IPS DF 6.9 (cell line): ENCODE data around the gene TUBA3C.

Experiments
- DNase-seq: peaks from one replicate; pipeline ENCODE4 v3.0.0-alpha.2; 2013; ENCODE audit warnings: low read depth, low spot score
- H3K27ac ChIP-seq: one replicate; pipeline ENCODE4 v1.5.1; 2013; ENCODE audit warnings: low read length, control low read depth
- H3K27me3 ChIP-seq: 2 replicates; pipeline ENCODE4 v1.6.1; 2013; ENCODE audit warnings: mild to moderate bottlenecking, low read length; ENCODE audit not compliant: control insufficient read depth, insufficient read depth
- H3K36me3 ChIP-seq: 2 replicates; pipeline ENCODE4 v1.6.1; 2013; ENCODE audit warnings: low read length; ENCODE audit not compliant: control insufficient read depth, insufficient read depth
- H3K4me1 ChIP-seq: 2 replicates; pipeline ENCODE4 v1.6.1; 2013; ENCODE audit warnings: low read length; ENCODE audit not compliant: control insufficient read depth, insufficient read depth
- H3K4me3 ChIP-seq: 2 replicates; pipeline ENCODE4 v1.5.1; 2013; ENCODE audit warnings: mild to moderate bottlenecking, low read length
- H3K9me3 ChIP-seq: 2 replicates; pipeline ENCODE4 v1.6.1; 2013; ENCODE audit warnings: low read length, inconsistent platforms; ENCODE audit not compliant: control insufficient read depth, insufficient read depth
- WGBS: extraction: QIAGEN DNeasy Blood & Tissue Kit; methylation state at CpG from one replicate; pipeline ENCODE4 v1.1.7; 2013; ENCODE audit warnings: mixed read lengths, missing lambda C conversion rate; ENCODE audit not compliant: insufficient read length, insufficient coverage; 5-methylcytosine and 5-hydroxymethylcytosine counted together

TUBA3C gene

DNA sequence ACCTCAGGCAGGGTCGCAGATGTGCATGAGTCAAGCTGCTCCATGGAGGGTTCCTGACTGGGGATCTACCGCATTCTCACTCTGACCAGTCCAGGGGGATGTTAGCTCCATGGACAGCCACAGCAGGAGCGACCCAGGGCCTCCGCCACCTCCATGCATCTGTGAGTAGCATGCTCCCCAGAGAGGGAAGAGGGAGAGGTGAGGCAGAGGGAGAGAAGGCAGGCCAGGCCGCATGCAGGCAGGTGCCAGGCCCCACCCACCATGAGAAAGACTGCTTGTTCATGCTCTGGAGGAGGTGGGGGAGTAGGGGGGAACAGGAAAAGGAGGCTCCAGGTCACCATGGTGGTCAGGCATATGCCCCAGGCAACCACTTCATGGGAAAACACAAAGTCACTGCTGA lies 20.3 kb downstream of the TUBA3C start:
- Histone ChIP-seq H3K36me3 (no peaks in the 10 kb centered on the region; the same call in 1 of the 2 replicates), H3K27ac (no peak overlapping the region), H3K27me3 (no peaks in the 10 kb centered on the region), H3K9me3 (peaks cover 32% of the 10 kb centered on the region), H3K4me1 (no peaks in the 10 kb centered on the region), H3K4me3 (no peak overlapping the region)
- WGBS = no CpG with 5 or more reads among the region's 5 CpGs
- no peak for DNase-seq

DNA sequence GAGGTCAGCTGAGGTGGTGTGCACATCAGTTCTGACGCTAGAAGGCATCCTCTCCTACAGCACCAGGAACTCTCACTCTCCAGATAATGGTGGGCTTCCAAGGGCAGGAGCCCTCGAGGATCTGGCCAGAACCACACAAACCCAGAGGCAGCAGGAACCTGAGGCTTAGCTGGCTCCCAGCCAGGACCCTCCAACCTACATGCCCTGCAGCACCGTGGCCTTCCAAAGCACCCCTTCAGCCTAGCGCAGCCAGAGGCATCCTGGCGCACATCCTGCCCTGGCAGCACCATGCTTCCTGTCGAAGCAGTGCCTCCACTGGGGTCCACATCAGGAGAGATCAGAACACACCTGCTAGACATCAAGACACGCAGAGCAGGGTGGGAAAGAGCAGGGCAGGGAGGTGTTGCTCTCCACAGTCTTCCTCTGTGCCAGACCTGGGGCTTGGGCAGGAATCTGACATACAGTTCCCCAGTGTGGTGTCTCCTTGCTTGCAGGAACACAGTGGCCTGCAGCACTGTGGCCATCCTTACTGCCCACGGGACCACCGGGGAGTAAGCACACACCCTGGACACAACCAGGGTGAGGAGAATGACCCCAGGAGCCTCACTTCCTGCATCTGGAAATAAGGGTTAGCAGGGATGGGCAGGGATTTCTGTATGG lies 21.7 kb downstream of the TUBA3C start:
- peaks cover 35% of the 10 kb centered on the region for H3K9me3 ChIP-seq
- H3K27ac ChIP-seq = no peak overlapping the region
- H3K27me3 ChIP-seq = no peaks in the 10 kb centered on the region
- no peak overlapping the region for H3K4me3 ChIP-seq
- no peaks in the 10 kb centered on the region for H3K4me1 ChIP-seq
- no CpG with 5 or more reads among the region's 9 CpGs for WGBS
- DNase-seq = no peak
- H3K36me3 ChIP-seq = no peaks in the 10 kb centered on the region; the same call in 1 of the 2 replicates

DNA sequence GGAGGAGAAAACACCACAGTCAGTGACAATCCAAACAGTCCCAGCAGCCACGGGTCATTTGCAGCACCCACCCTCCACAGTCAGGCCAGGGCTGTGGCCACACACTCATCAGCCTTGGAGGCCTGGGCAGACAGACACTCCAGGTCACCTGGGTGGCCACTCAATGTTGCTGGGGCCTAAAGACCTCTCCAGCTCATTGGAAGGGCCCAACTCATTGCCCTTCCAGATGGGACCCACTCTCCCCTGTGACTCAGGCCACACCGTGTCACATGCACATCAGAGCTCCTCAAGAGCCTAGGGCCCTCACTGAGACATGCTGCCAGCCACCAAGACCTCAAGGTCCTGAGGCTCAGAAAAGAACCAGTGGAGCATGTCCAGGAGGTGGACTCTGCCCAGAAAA lies 22.4 kb downstream of the TUBA3C start:
- no CpG with 5 or more reads among the region's 2 CpGs for WGBS
- no peak for DNase-seq
- no peak overlapping the region for H3K27ac ChIP-seq
- no peak overlapping the region for H3K4me3 ChIP-seq
- no peaks in the 10 kb centered on the region for H3K4me1 ChIP-seq
- H3K9me3 ChIP-seq = peaks cover 42% of the 10 kb centered on the region
- no peaks in the 10 kb centered on the region for H3K27me3 ChIP-seq
- H3K36me3 ChIP-seq = no peaks in the 10 kb centered on the region; the same call in 1 of the 2 replicates

DNA sequence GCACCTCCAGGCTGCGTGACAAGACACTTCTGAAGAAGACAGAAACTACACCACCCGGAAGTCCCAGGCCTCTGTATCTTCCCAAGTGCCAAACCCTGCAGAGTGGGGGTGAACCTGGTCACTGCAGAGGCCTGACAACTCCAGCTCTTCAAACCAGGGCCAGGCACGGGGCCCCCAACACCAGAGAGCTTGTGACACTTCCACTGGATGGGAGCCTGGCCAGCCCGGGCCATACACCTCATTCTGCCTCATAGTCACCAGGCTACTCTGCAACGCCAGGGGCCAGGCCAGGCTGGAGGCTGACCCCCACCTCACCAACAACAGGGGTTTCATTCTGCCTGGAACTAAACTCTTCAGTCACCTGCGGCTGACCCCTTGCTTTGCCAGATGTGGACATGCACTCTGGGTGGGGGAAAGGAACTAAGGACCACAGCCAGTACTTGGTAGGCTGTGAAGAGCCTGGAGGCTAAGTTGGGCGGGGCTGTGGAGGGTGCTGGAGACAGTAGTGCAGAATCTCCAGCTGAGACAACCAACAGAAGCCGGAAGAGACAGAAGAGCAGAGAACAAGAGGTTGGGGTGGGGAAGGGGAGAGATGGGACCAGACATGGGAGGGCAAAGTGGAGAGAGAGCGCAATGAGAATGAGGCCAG lies 23.0 kb downstream of the TUBA3C start:
- Histone ChIP-seq H3K36me3 (no peaks in the 10 kb centered on the region; the same call in 1 of the 2 replicates), H3K4me3 (no peak overlapping the region), H3K27ac (no peak overlapping the region), H3K27me3 (no peaks in the 10 kb centered on the region), H3K9me3 (peaks cover 45% of the 10 kb centered on the region), H3K4me1 (no peaks in the 10 kb centered on the region)
- DNase-seq = no peak
- WGBS = no CpG with 5 or more reads among the region's 9 CpGs

DNA sequence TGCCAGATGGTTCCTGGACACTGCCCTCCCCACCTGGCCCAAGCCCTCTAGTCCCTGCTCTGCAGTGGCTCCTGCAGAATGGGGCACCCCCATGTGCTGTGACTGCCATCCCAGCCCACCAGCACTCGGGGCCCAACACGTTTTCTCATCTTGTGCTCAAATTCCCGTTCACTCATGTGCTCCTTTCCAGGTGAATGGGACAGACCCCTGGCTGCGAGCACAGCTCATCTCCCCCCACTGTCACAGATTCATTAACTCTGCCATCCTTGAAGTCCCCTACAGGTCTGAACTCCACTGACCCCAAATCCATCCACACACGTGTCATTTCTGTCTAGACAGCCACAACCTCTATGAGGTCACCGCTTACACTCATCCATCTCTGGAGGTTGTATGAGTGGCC lies 23.6 kb downstream of the TUBA3C start:
- Histone ChIP-seq H3K27me3 (no peaks in the 10 kb centered on the region), H3K4me3 (no peak overlapping the region), H3K9me3 (peaks cover 47% of the 10 kb centered on the region), H3K27ac (no peak overlapping the region), H3K4me1 (no peaks in the 10 kb centered on the region), H3K36me3 (no peaks in the 10 kb centered on the region; the same call in 1 of the 2 replicates)
- no peak for DNase-seq
- WGBS = no CpG with 5 or more reads among the region's 6 CpGs

DNA sequence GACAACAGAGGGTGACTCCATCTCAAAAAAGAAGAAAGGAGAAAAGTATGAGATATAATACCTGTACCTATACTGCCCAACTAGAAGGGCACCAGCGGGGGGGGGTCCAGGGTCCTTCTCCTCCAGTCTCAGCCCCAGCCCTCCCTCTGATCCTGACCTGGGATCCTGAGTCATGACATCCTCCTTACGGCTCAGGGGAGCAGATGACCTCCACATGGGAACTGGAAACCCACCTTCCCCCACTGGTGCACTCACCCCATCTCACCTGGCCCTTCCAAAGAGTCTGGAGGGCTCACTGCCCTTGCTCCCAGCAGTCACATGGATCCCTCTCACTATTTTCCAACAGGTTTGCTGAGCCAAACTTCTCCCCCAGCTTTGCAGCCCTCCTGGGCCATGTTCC lies 24.2 kb downstream of the TUBA3C start:
- peaks cover 49% of the 10 kb centered on the region for H3K9me3 ChIP-seq
- WGBS = no CpG with 5 or more reads among the region's 2 CpGs

DNA sequence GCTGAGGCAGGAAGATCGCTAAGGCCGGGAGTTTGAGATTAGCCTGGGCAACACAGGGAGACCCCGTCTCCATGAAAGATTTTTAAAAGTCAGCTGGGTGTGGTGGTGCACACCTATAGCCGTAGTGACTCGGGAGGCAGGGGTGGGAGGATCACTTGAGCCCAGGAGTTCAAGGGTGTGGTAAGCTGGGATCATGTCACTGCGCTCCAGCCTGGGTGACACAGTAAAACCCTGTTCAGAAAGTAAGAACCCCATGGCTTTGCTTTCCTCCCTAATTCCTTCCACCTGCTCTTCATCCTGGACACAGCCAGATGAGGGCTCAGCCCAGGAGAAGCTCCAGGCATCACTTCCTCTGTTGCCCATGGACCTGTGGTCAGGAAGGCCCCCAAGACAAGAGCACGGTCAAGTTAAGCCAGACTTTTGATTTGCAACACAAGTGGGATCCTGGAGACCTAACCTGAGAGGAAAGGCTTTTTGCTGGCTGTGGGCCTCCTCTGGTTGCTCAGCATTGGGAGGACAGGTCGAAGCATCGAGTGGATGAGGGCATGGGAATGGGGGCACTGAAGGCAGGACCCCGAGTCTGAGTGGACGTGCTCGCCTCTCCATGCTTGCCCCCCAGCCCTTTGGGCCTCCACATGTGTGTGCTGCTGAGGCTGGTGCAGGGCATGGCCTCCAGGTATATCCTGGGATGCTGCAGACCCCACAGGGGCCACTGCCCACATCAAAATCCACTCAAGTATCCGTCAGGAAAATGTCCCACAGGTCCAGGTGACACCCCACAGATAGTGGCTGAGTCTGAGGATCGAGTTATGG lies 25.4 kb downstream of the TUBA3C start:
- H3K4me3 ChIP-seq = no peak overlapping the region
- no peaks in the 10 kb centered on the region; the same call in 1 of the 2 replicates for H3K36me3 ChIP-seq
- no peak overlapping the region for H3K27ac ChIP-seq
- no peak for DNase-seq
- no peaks in the 10 kb centered on the region for H3K27me3 ChIP-seq
- WGBS = no CpG with 5 or more reads among the region's 14 CpGs
- peaks cover 52% of the 10 kb centered on the region for H3K9me3 ChIP-seq
- no peaks in the 10 kb centered on the region for H3K4me1 ChIP-seq

More for the DNA sequence above, 24.2 kb downstream of the TUBA3C start:
- no peaks in the 10 kb centered on the region for H3K27me3 ChIP-seq
- no peak overlapping the region for H3K4me3 ChIP-seq
- DNase-seq = no peak
- H3K27ac ChIP-seq = no peak overlapping the region
- H3K4me1 ChIP-seq = no peaks in the 10 kb centered on the region
- no peaks in the 10 kb centered on the region; the same call in 1 of the 2 replicates for H3K36me3 ChIP-seq

DNA sequence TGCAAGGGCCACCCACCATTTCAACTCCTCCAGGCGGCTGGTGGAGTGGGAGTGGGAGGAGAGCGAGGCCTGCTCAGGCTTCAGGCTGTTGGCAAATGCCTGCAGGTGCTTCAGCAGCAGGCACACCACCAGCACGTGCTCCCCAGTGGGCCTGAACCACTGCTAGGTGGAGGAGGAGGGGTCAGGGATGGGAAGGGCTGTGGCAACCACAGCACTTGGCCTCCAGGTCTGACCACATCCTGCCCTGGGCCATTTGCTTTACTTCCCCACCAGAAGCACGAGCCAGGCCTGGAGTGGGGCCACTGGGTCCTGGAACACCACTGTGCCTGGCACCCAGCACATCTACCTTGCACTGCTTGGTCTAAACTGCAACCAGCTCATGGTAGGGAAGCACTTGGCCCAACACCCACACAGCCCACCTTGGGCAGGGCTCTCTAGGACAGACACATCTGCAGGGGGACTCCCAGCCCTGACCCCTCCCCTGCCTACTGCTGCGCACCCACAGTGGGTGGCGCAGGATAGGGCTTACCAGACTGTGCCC lies 26.2 kb downstream of the TUBA3C start:
- no peak overlapping the region for H3K27ac ChIP-seq
- no peak overlapping the region for H3K4me3 ChIP-seq
- no peaks in the 10 kb centered on the region for H3K27me3 ChIP-seq
- no peaks in the 10 kb centered on the region; the same call in 1 of the 2 replicates for H3K36me3 ChIP-seq
- no peaks in the 10 kb centered on the region for H3K4me1 ChIP-seq
- WGBS = no CpG with 5 or more reads among the region's 6 CpGs
- peaks cover 48% of the 10 kb centered on the region for H3K9me3 ChIP-seq
- no peak for DNase-seq

DNA sequence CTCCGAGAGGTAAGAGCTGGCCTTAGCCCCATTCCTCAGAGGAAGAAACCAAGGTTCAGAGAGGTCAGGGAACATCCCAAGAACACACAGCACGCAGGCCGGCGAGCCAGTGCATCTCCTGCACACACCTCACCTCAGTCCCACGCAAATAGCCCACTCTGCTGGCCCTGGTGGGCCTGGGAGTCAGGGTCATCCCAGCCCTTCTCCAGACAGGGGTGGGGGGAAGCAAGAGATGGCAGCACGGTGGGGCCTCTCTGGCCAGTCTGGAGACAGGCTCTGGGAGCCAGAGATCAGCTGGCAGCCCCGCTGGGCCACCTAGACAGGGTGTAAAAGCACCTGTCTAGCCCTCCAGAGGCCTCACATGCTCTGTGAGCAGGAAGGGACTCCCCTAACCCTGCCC lies 26.8 kb downstream of the TUBA3C start:
- Histone ChIP-seq H3K36me3 (no peaks in the 10 kb centered on the region; the same call in 1 of the 2 replicates), H3K4me1 (no peaks in the 10 kb centered on the region), H3K27me3 (no peaks in the 10 kb centered on the region), H3K27ac (no peak overlapping the region), H3K9me3 (peaks cover 45% of the 10 kb centered on the region), H3K4me3 (no peak overlapping the region)
- WGBS = no CpG with 5 or more reads among the region's 7 CpGs
- DNase-seq = no peak

DNA sequence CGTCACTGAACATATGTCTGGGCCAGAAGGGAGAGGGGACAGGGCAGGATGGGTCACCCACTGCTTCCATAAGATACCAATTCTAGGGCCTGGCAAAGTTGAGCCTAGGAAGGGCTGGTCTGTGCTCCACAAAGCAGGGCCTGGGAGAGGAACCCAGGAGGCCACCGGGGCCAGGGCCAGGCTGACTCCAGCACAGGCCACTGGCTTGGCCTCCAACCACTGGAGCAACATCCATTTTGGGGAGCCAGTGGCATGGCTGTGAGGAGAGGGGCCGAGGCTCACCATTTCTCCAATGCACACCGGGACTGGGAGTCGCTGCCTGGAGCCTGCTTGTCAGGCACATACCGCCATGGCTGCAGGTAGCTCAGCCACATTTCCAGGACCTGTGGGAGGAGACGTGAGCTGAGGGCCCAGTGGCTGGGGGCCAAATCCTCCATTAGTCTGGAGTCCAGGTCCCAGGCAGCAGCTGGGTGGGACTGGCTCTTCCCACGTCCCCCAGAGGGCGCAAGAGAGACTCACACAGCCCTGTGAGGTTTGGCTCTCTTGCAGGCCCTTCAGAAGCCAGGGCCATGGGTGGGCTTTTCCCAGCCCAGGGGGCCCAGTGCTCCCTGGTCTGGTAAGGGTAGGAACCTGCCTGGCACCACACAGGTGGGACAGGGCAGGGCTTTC lies 27.7 kb downstream of the TUBA3C start:
- no peak overlapping the region for H3K4me3 ChIP-seq
- peaks cover 45% of the 10 kb centered on the region for H3K9me3 ChIP-seq
- no peak for DNase-seq
- H3K4me1 ChIP-seq = no peaks in the 10 kb centered on the region
- no peaks in the 10 kb centered on the region; the same call in 1 of the 2 replicates for H3K36me3 ChIP-seq
- no peak overlapping the region for H3K27ac ChIP-seq
- H3K27me3 ChIP-seq = no peaks in the 10 kb centered on the region
- no CpG with 5 or more reads among the region's 9 CpGs for WGBS
